NCI-H524 treated with DMSO at 0.1 percent for 48 hours (cell line): ENCODE data around the gene SGPP1.
"Not testable (repeated sequence)": the region's sequence is repeated elsewhere in the genome, so short reads cannot be mapped to it uniquely, and the experiment has no call there.

Experiments
- DNase-seq: peaks from one replicate; lab custom pipeline; 2025; lab: John Stamatoyannopoulos, UW

The SGPP1 gene

GRCh38 chr14:63638493-63638892, 89.4 kb downstream of the SGPP1 start:
- DNase-seq = no peak

- DNase-seq = not testable (repeated sequence)
These were observed 91.7 kb downstream of the SGPP1 start for GRCh38 chr14:63636094-63636635.
